Kasumi-1 (cell line): ENCODE data around the gene FLYWCH2.
"Not testable (repeated sequence)": the region's sequence is repeated elsewhere in the genome, so short reads cannot be mapped to it uniquely, and the experiment has no call there.

Experiments used
- DNase-seq, 2 experiments: peaks; one replicate each; lab custom pipeline; 2025; lab: John Stamatoyannopoulos, UW

FLYWCH2 gene

GRCh38 chr16:2938206-2938605, 55.2 kb downstream of the FLYWCH2 start:
- DNase-seq, result no peak

- DNase-seq, result no peak
These were observed 57.0 kb downstream of the FLYWCH2 start for GRCh38 chr16:2939968-2940367.

GRCh38 chr16:2942045-2942444, 59.0 kb downstream of the FLYWCH2 start:
- DNase-seq, result no peak

- DNase-seq, result not testable (repeated sequence)
These were observed 60.7 kb downstream of the FLYWCH2 start for GRCh38 chr16:2943716-2944115.

- DNase-seq, result no peak
These were observed 63.6 kb downstream of the FLYWCH2 start for GRCh38 chr16:2946649-2947048.
